ENCODE measurements around the gene SUSD4. TPM values are rescaled to one million over a fixed set of nuclear protein-coding genes. Genes with fewer than 3 reads are reported as not detected.

The SUSD4 gene
- total and polyA plus RNA-seq, 2 of the 4 experiments (the other 2 are of a cell fraction) = 1.8 to 2.7 TPM

DNA sequence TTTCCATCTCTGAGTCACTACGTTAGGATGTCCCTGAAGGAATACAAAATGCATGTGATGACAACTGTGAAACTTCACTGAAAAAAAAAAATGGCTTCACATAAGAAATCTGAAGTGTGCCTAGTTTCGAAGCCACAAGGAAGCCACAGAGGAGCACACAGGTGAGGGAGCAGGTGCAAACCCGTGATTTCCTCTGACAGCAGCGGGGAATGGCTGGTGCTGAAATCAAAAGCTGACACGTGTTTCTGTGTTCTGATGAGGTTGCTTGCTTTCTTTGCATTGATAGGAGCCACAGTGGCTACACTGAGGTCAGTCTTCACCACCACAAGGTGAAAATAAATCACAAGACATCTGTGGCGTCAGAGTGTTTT, 115.2 kb downstream of the SUSD4 start:
- H3K9me1 ChIP-seq (ENCODE audit: insufficient read depth, low read length) = no peaks in the 10 kb centered on the region
- H4K8ac ChIP-seq (ENCODE audit: low read depth in 2 of 2, low read length in 2 of 2) = no peak overlapping the region
- no peaks in the 10 kb centered on the region for H3K36me3 ChIP-seq (ENCODE audit: control insufficient read depth, insufficient read depth, low read length)
- H2BK20ac ChIP-seq (ENCODE audit: low read depth, low read length) = no peak overlapping the region
- H3K9me3 ChIP-seq (ENCODE audit: control insufficient read depth, insufficient read depth, low read length) = no peaks in the 10 kb centered on the region
- no peak overlapping the region for H2AFZ ChIP-seq (replicated peaks; ENCODE audit: low read length, poor library complexity)
- H3K18ac ChIP-seq (ENCODE audit: low read depth, low read length) = no peak overlapping the region
- intact Hi-C loops (cut with micrococcal nuclease) (no loop called here), in situ Hi-C loops (cut with MboI; ENCODE audit: low sequenced_read_pairs) (no loop called here), dilution Hi-C loops (cut with HindIII; ENCODE audit: low sequenced_read_pairs, unreplicated experiment) (no loop called here)
- no peaks in the 10 kb centered on the region for H4K20me1 ChIP-seq (ENCODE audit: insufficient read depth, low read length)
- no peak overlapping the region for H3K27ac ChIP-seq (ENCODE audit: insufficient read depth, low read length)
- no peak overlapping the region for H3K14ac ChIP-seq (replicated peaks; ENCODE audit: low read depth, low read length)
- no peaks in the 10 kb centered on the region for H3K79me1 ChIP-seq (ENCODE audit: low read depth in 1 of 2, low read length in 2 of 2)
- H3K9ac ChIP-seq (ENCODE audit: low read depth, low read length) = no peak overlapping the region
- no peak overlapping the region for H2BK5ac ChIP-seq (ENCODE audit: low read depth, low read length, poor library complexity, severe bottlenecking)
- no peak overlapping the region for H2AK5ac ChIP-seq (ENCODE audit: low read depth, low read length)
- ChIA-PET CTCF (no interaction called here), POLR2A (ENCODE audit: unreplicated experiment) (no interaction called here)
- H3K4ac ChIP-seq (ENCODE audit: low read depth, low read length) = no peak overlapping the region
- DNase-seq (no peak), ATAC-seq (ENCODE audit: low read depth) (no peak)
- H4K91ac ChIP-seq (ENCODE audit: insufficient read depth, low read depth, low read length) = no peak overlapping the region
- peaks cover 22% of the 10 kb centered on the region for H3K27me3 ChIP-seq (ENCODE audit: control insufficient read depth, insufficient read depth, low read length)
- H3K4me3 ChIP-seq (ENCODE audit: insufficient read depth, low read depth, low read length) = no peak overlapping the region
- no TSS peak for BruUV-seq (replicated peaks)
- H2AK9ac ChIP-seq (replicated peaks; ENCODE audit: low read depth, low read length, poor library complexity) = no peak overlapping the region
- no peak overlapping the region for H4K5ac ChIP-seq (ENCODE audit: low read depth, low read length)
- H2BK120ac ChIP-seq (ENCODE audit: low read depth, low read length) = no peak overlapping the region
- TF ChIP-seq SMC3 (IDR thresholded peaks at IDR 0.05; ENCODE audit: low read depth, low read length) = no peak
- TF ChIP-seq NFE2L2 (IDR thresholded peaks at IDR 0.05; ENCODE audit: low read depth, low read length) = no peak
- no peak for TF ChIP-seq MAFK (IDR thresholded peaks at IDR 0.05; ENCODE audit: low read depth, low read length)
- no peak for TF ChIP-seq MXI1 (IDR thresholded peaks at IDR 0.05; ENCODE audit: borderline replicate concordance, low read depth, low read length)
- TF ChIP-seq POLR2A (IDR thresholded peaks at IDR 0.05; ENCODE audit: low read depth, low read length) = no peak
- no peak overlapping the region for H3K56ac ChIP-seq (ENCODE audit: extremely low read depth, insufficient read depth, low read length)
- H3K4me1 ChIP-seq (ENCODE audit: control insufficient read depth, insufficient read depth, low read length) = no peaks in the 10 kb centered on the region
- H2BK15ac ChIP-seq (ENCODE audit: low read depth, low read length) = no peak overlapping the region
- no peak overlapping the region for H3K23ac ChIP-seq (ENCODE audit: low read depth, low read length)
- WGBS, 2 experiments (ENCODE audit: extremely low coverage in 2 of 2, insufficient read length in 1 of 2) = 77% methylated on average over 3 of the region's 6 CpGs; no CpG with 5 or more reads in 1 of the 2 experiments
- H3K4me2 ChIP-seq (ENCODE audit: low read depth, low read length) = no peak overlapping the region
